ENCODE results near the gene GOLGA6L24. TPM values are rescaled to one million over a fixed set of nuclear protein-coding genes. Genes with fewer than 3 reads are reported as not detected.

GOLGA6L24 gene
- total RNA-seq, result not detected in 2 replicates

GRCh38 chr15:28357984-28358383, at the start of gene GOLGA6L24:
TSS of gene GOLGA6L24 (minus strand) at chr15:28358084. CDS start at chr15:28358023, 61 bp downstream.

GRCh38 chr15:28378364-28378763, 20.5 kb upstream of the GOLGA6L24 start, which contains the start of gene GOLGA8F:
TSS of gene GOLGA8F (plus strand) at chr15:28378664. CDS start at chr15:28378762, 98 bp downstream.

GRCh38 chr15:28322129-28322588, 35.7 kb downstream of the GOLGA6L24 start, which contains the start of gene HERC2:
TSS of gene HERC2 (minus strand) at chr15:28322179. CDS start at chr15:28321433, 746 bp downstream.

Other genes with a start within 250 kb of the GOLGA6L24 start
- 47.4 and 51.0 TPM in 2 replicates for gene HERC2, start 35.9 kb downstream of the GOLGA6L24 start, total RNA-seq
- not detected in 2 replicates for gene GOLGA8F, start 20.6 kb upstream of the GOLGA6L24 start, total RNA-seq
- gene GOLGA8G, start 174.9 kb upstream of the GOLGA6L24 start, total RNA-seq, result not detected in 2 replicates
- not detected in 2 replicates for gene GOLGA6L25, start 195.5 kb upstream of the GOLGA6L24 start, total RNA-seq